Kidney epithelial cell (primary cell): ENCODE data around the gene CHD6. TPM values are rescaled to one million over a fixed set of nuclear protein-coding genes. Genes with fewer than 3 reads are reported as not detected.

Experiments used
- DNase-seq: peaks from one replicate; pipeline ENCODE4 v3.0.0-alpha.2; 2010; ENCODE audit warnings: low read depth
- H3K27me3 ChIP-seq: 2 replicates; pipeline ENCODE4 v1.6.0; 2011; ENCODE audit warnings: low read length; ENCODE audit not compliant: control insufficient read depth, insufficient read depth
- H3K36me3 ChIP-seq: 2 replicates; pipeline ENCODE4 v1.5.1; 2011; ENCODE audit warnings: low read length; ENCODE audit not compliant: control insufficient read depth, insufficient read depth
- H3K4me3 ChIP-seq: 2 replicates; pipeline ENCODE4 v1.5.1; 2011; ENCODE audit warnings: low read depth, mild to moderate bottlenecking, control low read depth, low read length
- total RNA-seq: library from RNA; depleted of rRNA; stranded (reverse); fragments of >200 nt; gene quantifications from 2 replicates; pipeline ENCODE4 v1.2.3, GENCODE V29; 2015
- TF ChIP-seq, protein P1 (sequence below): IDR thresholded peaks from 2 replicates; pipeline ENCODE4 v1.5.1; 2011; ENCODE audit warnings: mild to moderate bottlenecking, moderate library complexity, low read length, control low read depth, inconsistent platforms; ENCODE audit not compliant: insufficient read depth, poor library complexity, severe bottlenecking

CHD6 gene
- total RNA-seq, 1 donor from 2014 or later: 19.6 TPM

- no peaks in the 10 kb centered on the region for H3K36me3 ChIP-seq
- TF ChIP-seq, protein P1, sequence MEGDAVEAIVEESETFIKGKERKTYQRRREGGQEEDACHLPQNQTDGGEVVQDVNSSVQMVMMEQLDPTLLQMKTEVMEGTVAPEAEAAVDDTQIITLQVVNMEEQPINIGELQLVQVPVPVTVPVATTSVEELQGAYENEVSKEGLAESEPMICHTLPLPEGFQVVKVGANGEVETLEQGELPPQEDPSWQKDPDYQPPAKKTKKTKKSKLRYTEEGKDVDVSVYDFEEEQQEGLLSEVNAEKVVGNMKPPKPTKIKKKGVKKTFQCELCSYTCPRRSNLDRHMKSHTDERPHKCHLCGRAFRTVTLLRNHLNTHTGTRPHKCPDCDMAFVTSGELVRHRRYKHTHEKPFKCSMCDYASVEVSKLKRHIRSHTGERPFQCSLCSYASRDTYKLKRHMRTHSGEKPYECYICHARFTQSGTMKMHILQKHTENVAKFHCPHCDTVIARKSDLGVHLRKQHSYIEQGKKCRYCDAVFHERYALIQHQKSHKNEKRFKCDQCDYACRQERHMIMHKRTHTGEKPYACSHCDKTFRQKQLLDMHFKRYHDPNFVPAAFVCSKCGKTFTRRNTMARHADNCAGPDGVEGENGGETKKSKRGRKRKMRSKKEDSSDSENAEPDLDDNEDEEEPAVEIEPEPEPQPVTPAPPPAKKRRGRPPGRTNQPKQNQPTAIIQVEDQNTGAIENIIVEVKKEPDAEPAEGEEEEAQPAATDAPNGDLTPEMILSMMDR: no peak
- H3K27me3 ChIP-seq: peaks cover 22% of the 10 kb centered on the region
- H3K4me3 ChIP-seq: no peak overlapping the region
- no peak for DNase-seq
Observed at GRCh38 chr20:41373931-41374920, 244.0 kb downstream of the CHD6 start.

GRCh38 chr20:41373251-41373783, 244.9 kb downstream of the CHD6 start:
- peaks cover 21% of the 10 kb centered on the region for H3K27me3 ChIP-seq
- TF ChIP-seq, protein P1: no peak
- H3K36me3 ChIP-seq: no peaks in the 10 kb centered on the region
- DNase-seq: no peak
- H3K4me3 ChIP-seq: no peak overlapping the region

DNA sequence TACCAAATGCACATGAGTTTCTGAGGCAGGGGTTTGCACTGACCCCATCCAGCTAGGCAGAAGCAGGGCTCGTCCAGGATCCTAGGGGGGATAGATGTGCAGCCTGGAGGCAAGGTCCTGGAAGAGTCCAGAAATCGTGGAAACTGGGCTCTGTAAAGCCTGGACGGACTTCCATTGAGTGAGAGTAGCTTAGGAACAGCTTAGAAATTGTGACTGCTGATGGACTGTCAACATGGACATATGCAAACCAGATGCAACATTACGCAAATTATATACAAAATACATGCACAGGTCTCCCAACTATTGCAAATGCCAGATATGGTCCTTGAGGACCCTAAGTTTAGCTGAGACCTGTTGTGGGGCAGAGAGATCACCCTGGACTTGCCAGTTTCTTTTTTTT, 246.8 kb downstream of the CHD6 start:
- Histone ChIP-seq H3K27me3 (peaks cover 30% of the 10 kb centered on the region), H3K36me3 (no peaks in the 10 kb centered on the region), H3K4me3 (no peak overlapping the region)
- no peak for DNase-seq
- TF ChIP-seq, protein P1: no peak

DNA sequence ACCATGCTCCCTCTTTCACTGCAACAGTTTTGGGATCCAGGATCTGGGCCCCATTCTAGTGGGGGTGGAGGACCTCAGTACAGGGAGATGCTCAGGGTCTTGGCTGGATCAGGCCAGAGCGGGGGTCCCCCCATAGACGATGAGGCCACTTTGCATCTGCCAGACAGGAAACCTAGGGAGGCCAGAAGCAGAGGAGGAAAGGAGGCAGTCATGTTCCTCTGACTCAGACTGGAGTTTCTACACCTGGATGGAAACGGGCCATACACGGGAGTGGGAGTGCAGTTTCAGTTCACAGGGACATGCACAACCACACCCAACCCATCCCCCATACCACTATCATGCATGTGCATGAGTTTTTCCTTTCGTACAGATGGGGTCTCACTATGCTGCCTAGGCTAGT, 248.0 kb downstream of the CHD6 start:
- Histone ChIP-seq H3K36me3 (no peaks in the 10 kb centered on the region), H3K27me3 (peaks cover 34% of the 10 kb centered on the region), H3K4me3 (no peak overlapping the region)
- no peak for DNase-seq
- TF ChIP-seq, protein P1: no peak

DNA sequence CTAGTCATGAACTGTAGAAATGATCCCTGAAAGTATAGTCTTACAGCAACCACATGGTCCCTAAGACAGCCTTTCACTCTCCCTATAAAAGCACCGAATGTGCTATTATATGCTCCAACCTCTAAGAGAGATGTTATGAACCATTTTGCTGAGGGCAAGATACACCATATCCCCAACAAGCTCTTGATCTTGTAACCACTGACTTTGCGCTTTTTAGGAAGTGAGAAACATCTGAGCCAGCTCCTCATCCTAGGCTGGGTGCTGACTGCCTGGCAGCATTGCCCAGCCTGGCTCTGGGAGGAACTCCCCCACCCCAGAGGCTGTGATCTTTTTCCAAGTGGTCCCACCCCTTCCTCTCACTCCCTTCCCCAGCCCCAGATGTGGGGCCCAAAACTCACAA, 248.5 kb downstream of the CHD6 start:
- DNase-seq: no peak
- Histone ChIP-seq H3K27me3 (peaks cover 39% of the 10 kb centered on the region), H3K36me3 (no peaks in the 10 kb centered on the region), H3K4me3 (no peak overlapping the region)
- TF ChIP-seq, protein P1: no peak
